Neutrophil (primary cell): Measurements from ENCODE around the gene TSR3.
A peak's percentile ranks its signal among the peaks of the same experiment; 100 is the strongest.

Source experiments
- H3K27ac ChIP-seq: fragments of 200-600 bp; sonication (generic); 2 replicates; pipeline ENCODE4 v1.5.1; 2016; ENCODE audit warnings: mild to moderate bottlenecking, moderate library complexity
- H3K27me3 ChIP-seq: fragments of 200-600 bp; sonication (generic); 2 replicates; pipeline ENCODE4 v1.6.0; 2016; ENCODE audit warnings: mild to moderate bottlenecking
- H3K36me3 ChIP-seq: fragments of 200-600 bp; sonication (generic); 2 replicates; pipeline ENCODE4 v1.5.1; 2017
- H3K4me1 ChIP-seq, 2 experiments: fragments of 200-600 bp in 1 of 2; sonication (generic) in 1 of 2; 1 replicate in 1 of 2; 2 replicates in 1 of 2; pipeline versions ENCODE4 v1.5.1 to v1.6.1; 2013 to 2016; ENCODE audit warnings: low read depth in 1 of 2, low read length in 1 of 2, mild to moderate bottlenecking in 1 of 2, moderate library complexity in 1 of 2; ENCODE audit not compliant: control insufficient read depth in 1 of 2, insufficient read depth in 1 of 2
- H3K4me3 ChIP-seq, 2 experiments: fragments of 200-600 bp in 1 of 2; sonication (generic) in 1 of 2; 1 replicate in 1 of 2; 2 replicates in 1 of 2; pipeline ENCODE4 v1.5.1; 2013 to 2016; ENCODE audit warnings: low read depth in 1 of 2, low read length in 1 of 2, mild to moderate bottlenecking in 1 of 2, moderate library complexity in 1 of 2
- H3K9me3 ChIP-seq: fragments of 200-600 bp; sonication (generic); 2 replicates; pipeline ENCODE4 v1.5.1; 2016
- CTCF ChIP-seq: fragments of 200-600 bp; sonication (generic); IDR thresholded peaks from 2 replicates; pipeline ENCODE4 v1.5.1; 2016; ENCODE audit warnings: antibody characterized with exemption

Gene TSR3

GRCh38 chr16:1336619-1337018 lies 15.1 kb downstream of the TSR3 start:
- Histone ChIP-seq H3K4me1 (peaks cover 9 to 25% of the 10 kb centered on the region in 2 experiments), H3K36me3 (no peaks in the 10 kb centered on the region), H3K27ac (no peak overlapping the region), H3K27me3 (peaks cover 89% of the 10 kb centered on the region), H3K4me3 (no peak overlapping the region), H3K9me3 (no peaks in the 10 kb centered on the region)
- no peak for TF ChIP-seq CTCF

GRCh38 chr16:1335996-1336395 lies 15.7 kb downstream of the TSR3 start:
- peaks cover 90% of the 10 kb centered on the region for H3K27me3 ChIP-seq

GRCh38 chr16:1335211-1335971 lies 16.3 kb downstream of the TSR3 start:
- no peaks in the 10 kb centered on the region for H3K36me3 ChIP-seq
- H3K9me3 ChIP-seq: no peaks in the 10 kb centered on the region
- TF ChIP-seq CTCF: no peak
- H3K27me3 ChIP-seq: peaks cover 90% of the 10 kb centered on the region
- no peak overlapping the region for H3K4me3 ChIP-seq
- H3K27ac ChIP-seq: no peak overlapping the region
- peaks cover 12 to 29% of the 10 kb centered on the region in 2 experiments for H3K4me1 ChIP-seq

More at GRCh38 chr16:1335996-1336395, 15.7 kb downstream of the TSR3 start:
- Histone ChIP-seq H3K4me3 (no peak overlapping the region), H3K36me3 (no peaks in the 10 kb centered on the region), H3K4me1 (peaks cover 12 to 26% of the 10 kb centered on the region in 2 experiments), H3K27ac (no peak overlapping the region), H3K9me3 (no peaks in the 10 kb centered on the region)
- TF ChIP-seq CTCF: no peak

- Histone ChIP-seq H3K27ac (no peak overlapping the region), H3K4me1 (peaks cover 12 to 29% of the 10 kb centered on the region in 2 experiments), H3K27me3 (peaks cover 94% of the 10 kb centered on the region), H3K4me3 (peak overlapping the region in 1 of 2 experiments; percentile 55), H3K36me3 (no peaks in the 10 kb centered on the region), H3K9me3 (no peaks in the 10 kb centered on the region)
- TF ChIP-seq CTCF: no peak
These were observed 16.9 kb downstream of the TSR3 start for GRCh38 chr16:1334739-1335138.

GRCh38 chr16:1333854-1334700 lies 17.6 kb downstream of the TSR3 start:
- Histone ChIP-seq H3K4me3 (peak overlapping the region; percentile 35 to 55), H3K4me1 (peaks cover 12 to 29% of the 10 kb centered on the region in 2 experiments), H3K27ac (no peak overlapping the region), H3K36me3 (no peaks in the 10 kb centered on the region), H3K9me3 (no peaks in the 10 kb centered on the region), H3K27me3 (peaks cover 92% of the 10 kb centered on the region)
- no peak for TF ChIP-seq CTCF
